HG02571 (cell line): ENCODE measurements around the gene HSF2.
"Not testable (repeated sequence)": the region's sequence is repeated elsewhere in the genome, so short reads cannot be mapped to it uniquely, and the experiment has no call there.

Experiments
- ATAC-seq: cut with Tn5 transposase; IDR thresholded peaks from one replicate; pipeline ENCODE4 v1.9.1; 2021; ENCODE audit warnings: mild to moderate bottlenecking, moderate library complexity; ENCODE audit not compliant: unreplicated experiment

HSF2 gene

GRCh38 chr6:122449069-122449468 lies 49.6 kb downstream of the HSF2 start:
- ATAC-seq = no peak

DNA sequence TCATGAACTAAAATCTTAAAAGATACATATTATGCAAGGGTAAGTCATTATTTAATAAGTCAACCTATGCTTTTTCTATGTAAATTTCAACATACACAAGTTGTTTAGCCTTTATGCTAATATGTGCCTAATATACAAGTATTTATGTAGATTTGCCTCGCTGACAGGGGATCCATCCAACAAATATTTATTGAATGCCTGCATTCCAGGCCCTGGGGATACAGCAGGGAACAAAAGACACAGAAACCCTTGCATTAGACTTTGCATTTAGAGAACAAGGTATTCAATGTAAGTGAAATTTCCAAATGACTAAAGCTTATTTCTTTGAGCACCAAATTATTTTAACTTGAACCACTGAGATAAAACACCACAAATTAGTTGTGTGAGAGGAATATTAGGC lies 53.1 kb downstream of the HSF2 start:
- ATAC-seq = no peak

- ATAC-seq = no peak
These were observed 55.2 kb downstream of the HSF2 start for GRCh38 chr6:122454673-122455072.

DNA sequence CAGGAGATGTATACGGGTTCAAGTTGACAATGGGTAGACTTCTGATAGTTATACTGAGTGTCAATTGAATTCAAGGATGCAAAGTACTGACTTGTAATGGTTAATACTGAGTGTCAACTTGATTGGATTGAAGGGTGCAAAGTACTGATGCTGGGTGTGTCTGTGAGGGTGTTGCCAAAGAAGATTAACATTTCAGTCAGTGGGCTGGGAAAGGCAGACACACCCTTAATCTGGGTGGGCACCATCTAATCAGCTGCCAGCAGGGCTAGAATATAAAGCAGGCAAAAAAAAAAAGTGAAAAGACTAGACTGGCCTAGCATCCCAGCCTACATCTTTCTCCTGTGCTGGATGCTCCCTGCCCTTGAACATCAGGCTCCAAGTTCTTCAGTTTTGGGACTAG lies 55.7 kb downstream of the HSF2 start:
- ATAC-seq = not testable (repeated sequence)

DNA sequence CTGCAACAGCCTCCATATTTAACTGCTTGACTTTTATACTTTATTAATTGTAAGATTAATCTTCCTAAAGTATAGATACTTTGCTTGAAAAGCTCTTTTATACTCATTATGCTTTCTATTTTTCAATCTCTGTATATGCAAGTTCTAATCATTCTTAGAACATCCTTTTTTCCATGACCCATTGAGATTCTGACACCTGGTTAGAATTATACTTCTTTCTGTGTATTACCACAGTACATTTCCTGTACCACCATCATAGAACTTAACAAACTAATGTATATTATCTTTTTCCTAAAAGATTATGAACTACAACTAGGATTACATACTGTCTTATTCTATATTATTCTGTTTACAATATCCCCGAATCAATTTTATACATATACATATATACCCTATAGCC lies 58.6 kb downstream of the HSF2 start:
- no peak for ATAC-seq

DNA sequence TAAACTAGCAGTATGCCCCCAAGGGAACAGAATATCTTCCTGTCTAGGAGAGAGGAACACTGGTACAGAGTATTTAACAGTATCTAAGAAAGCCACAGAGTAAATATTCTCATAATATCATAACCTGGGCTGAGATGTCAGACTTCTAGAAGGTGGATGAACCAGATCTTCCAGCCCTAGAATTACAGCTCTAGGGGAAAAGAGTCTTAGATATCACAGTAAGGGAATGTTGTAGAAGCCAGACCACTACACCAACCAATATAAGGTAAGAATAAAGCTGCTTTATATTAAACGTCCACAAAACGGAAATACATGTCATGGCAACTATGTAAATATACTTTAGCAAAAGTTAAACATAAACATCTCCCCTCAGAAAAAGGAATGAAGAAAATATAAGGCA lies 59.8 kb downstream of the HSF2 start:
- no peak for ATAC-seq

- ATAC-seq = not testable (repeated sequence)
These were observed 60.5 kb downstream of the HSF2 start for GRCh38 chr6:122459865-122460416.

- ATAC-seq = no peak
These were observed 62.4 kb downstream of the HSF2 start for GRCh38 chr6:122461885-122462284.

DNA sequence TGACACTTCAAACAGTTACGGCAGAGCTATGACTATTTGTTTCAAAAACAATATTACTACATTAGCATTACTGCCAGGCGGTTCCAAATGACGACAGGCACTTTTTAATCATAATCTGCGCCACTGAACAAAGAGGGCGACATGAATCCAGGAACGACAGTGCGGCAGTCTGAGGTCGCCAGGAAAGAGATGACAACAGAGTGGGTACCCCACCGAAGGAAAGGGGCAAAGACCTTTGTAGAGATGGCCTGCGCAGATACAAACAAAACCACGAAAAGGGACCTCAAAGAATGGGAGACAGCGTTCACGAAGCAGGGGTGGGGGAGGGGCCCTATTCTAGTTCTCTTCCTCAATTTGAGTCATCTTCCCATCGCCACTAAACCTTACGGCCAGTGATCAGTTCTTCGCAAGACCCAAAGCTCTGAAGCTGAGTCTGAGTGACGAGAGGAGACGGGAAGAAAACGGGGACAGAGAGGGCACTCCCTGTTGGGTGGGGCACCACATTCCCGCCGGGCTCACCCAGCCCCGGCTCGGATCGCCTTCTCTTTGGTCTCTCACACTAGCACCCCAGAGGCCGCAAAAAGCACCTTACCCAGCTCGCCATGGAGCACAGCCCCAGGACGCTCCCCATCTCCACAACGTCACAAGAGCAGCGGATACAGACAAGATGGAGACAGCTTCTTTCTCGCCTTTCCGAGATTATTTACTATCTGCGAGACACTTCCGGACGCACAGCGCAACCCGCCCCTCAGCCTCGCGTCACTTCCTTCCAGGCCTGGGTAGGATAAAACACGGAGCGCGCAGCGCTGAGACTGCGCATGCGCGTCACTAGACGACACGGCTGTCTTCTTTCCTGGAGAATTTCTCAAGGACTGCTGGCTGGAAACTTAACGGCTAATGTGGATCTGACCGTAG lies 71.9 kb downstream of the HSF2 start, which contains the start of gene SERINC1:
SERINC1 (minus strand) TSS at position 701 of the 915 bp plus-strand sequence; CDS start at position 631, 70 bp downstream.
- ATAC-seq = peak; percentile 99

- ATAC-seq = peak; percentile 36
These were observed 72.5 kb downstream of the HSF2 start for GRCh38 chr6:122472022-122472340.

- ATAC-seq = no peak
These were observed 76.7 kb downstream of the HSF2 start for GRCh38 chr6:122476131-122476530.

GRCh38 chr6:122482750-122483080 lies 83.3 kb downstream of the HSF2 start:
- ATAC-seq = no peak
